HCT116 (cell line): ENCODE results near the gene R3HCC1L. TPM values are rescaled to one million over a fixed set of nuclear protein-coding genes. Genes with fewer than 3 reads are reported as not detected.

ENCODE experiments used
- ATAC-seq: fragments of 200-7000 bp; cut with Tn5 transposase; 2 replicates; pipeline ENCODE4 v1.9.1; 2020; ENCODE audit warnings: mild to moderate bottlenecking, moderate library complexity
- BruUV-seq: library from RNA; stranded (reverse); fragments of 400-500 nt; replicated peaks from 2 replicates; lab custom pipeline; 2021; lab: Mats Ljungman, UMichigan
- CTCF ChIA-PET: fragments of 300-600 bp; sonication (Branson Sonifier 250); formaldehyde crosslinking; loops from one replicate; lab custom pipeline; 2021; ENCODE audit warnings: antibody characterized with exemption; lab: Charles Lee
- POLR2A ChIA-PET: fragments of 300-600, 350-600 bp; sonication (Branson Sonifier 250); formaldehyde crosslinking; loops from one replicate; lab custom pipeline; 2021; ENCODE audit warnings: antibody characterized with exemption; lab: Charles Lee
- RAD21 ChIA-PET, 2 experiments: fragments of 300-600 bp; sonication (Branson Sonifier 250); formaldehyde crosslinking; loops; one replicate each; lab custom pipeline; 2023; ENCODE audit warnings: low total read pairs in 2 of 2; ENCODE audit not compliant: uncharacterized antibody in 2 of 2, unreplicated experiment in 2 of 2, low non-redundant PET in 1 of 2; lab: Charles Lee
- DNase-seq: peaks from one replicate; pipeline ENCODE4 v3.0.0-alpha.2; 2010; ENCODE audit warnings: low read depth, low spot score
- H2AFZ ChIP-seq: fragments of 200-600 bp; shearing (Covaris generic), sonication (generic); 2 replicates; pipeline ENCODE4 v1.6.1; 2017; ENCODE audit warnings: low read depth, mixed run types, mixed read lengths, antibody characterized with exemption, low read length; ENCODE audit not compliant: poor library complexity, severe bottlenecking
- H3K27ac ChIP-seq: 2 replicates; pipeline ENCODE4 v1.5.1; 2012; ENCODE audit warnings: low read depth, low read length
- H3K27me3 ChIP-seq: fragments of 200-600 bp; sonication (generic); 2 replicates; pipeline ENCODE4 v1.6.1; 2016; ENCODE audit warnings: mixed run types, low read length, mixed read lengths; ENCODE audit not compliant: insufficient read depth
- H3K36me3 ChIP-seq, 2 experiments: fragments of 200-500 bp in 1 of 2; fragments of 200-600 bp in 1 of 2; sonication (Bioruptor generic) in 1 of 2; sonication (generic) in 1 of 2; 2 replicates each; pipeline versions ENCODE4 v1.5.1 to v1.6.1; 2014 to 2016; ENCODE audit warnings: low read length in 2 of 2, inconsistent platforms in 1 of 2, mixed read lengths in 1 of 2, mixed run types in 1 of 2; ENCODE audit not compliant: insufficient read depth in 2 of 2, control insufficient read depth in 1 of 2
- H3K4me1 ChIP-seq, 2 experiments: fragments of 200-600 bp in 1 of 2; sonication (generic) in 1 of 2; 2 replicates each; pipeline versions ENCODE4 v1.5.1 to v1.6.1; 2012 to 2017; ENCODE audit warnings: low read length in 2 of 2, inconsistent platforms in 1 of 2, mild to moderate bottlenecking in 1 of 2, mixed read lengths in 1 of 2, mixed run types in 1 of 2, moderate library complexity in 1 of 2; ENCODE audit not compliant: insufficient read depth in 2 of 2, control insufficient read depth in 1 of 2
- H3K4me2 ChIP-seq: fragments of 200-600 bp; sonication (generic); 2 replicates; pipeline ENCODE4 v1.6.1; 2017; ENCODE audit warnings: mixed run types, low read length, mixed read lengths
- H3K4me3 ChIP-seq, 2 experiments: fragments of 200-600 bp in 1 of 2; sonication (generic) in 1 of 2; replicated peaks in 1 of 2; 2 replicates each; pipeline ENCODE4 v1.5.1; 2011 to 2016; ENCODE audit warnings: low read length in 2 of 2, control low read depth in 1 of 2, low read depth in 1 of 2, mild to moderate bottlenecking in 1 of 2, mixed read lengths in 1 of 2, mixed run types in 1 of 2
- H3K79me2 ChIP-seq: fragments of 200-600 bp; sonication (generic); 2 replicates; pipeline ENCODE4 v1.6.1; 2017; ENCODE audit warnings: mild to moderate bottlenecking, mixed run types, low read length, moderate library complexity, mixed read lengths; ENCODE audit not compliant: insufficient read depth
- H3K9ac ChIP-seq: fragments of 200-600 bp; sonication (generic); 2 replicates; pipeline ENCODE4 v1.6.1; 2016; ENCODE audit warnings: low read length, mixed read lengths
- H3K9me2 ChIP-seq: fragments of 200-600 bp; sonication (generic), shearing (Covaris generic); 2 replicates; pipeline ENCODE4 v1.6.1; 2017; ENCODE audit warnings: mixed run types, mild to moderate bottlenecking, moderate library complexity; ENCODE audit not compliant: insufficient read depth
- H3K9me3 ChIP-seq, 2 experiments: fragments of 200-500 bp in 1 of 2; fragments of 200-600 bp in 1 of 2; sonication (Bioruptor generic) in 1 of 2; sonication (generic) in 1 of 2; 2 replicates each; pipeline ENCODE4 v1.6.1; 2014 to 2017; ENCODE audit warnings: low read length in 2 of 2, mixed read lengths in 2 of 2, inconsistent platforms in 1 of 2, low read depth in 1 of 2, mild to moderate bottlenecking in 1 of 2, mixed run types in 1 of 2, moderate library complexity in 1 of 2; ENCODE audit not compliant: control insufficient read depth in 1 of 2, insufficient read depth in 1 of 2
- H4K20me1 ChIP-seq: fragments of 200-600 bp; sonication (generic), shearing (Covaris generic); 2 replicates; pipeline ENCODE4 v1.6.1; 2017; ENCODE audit warnings: mixed run types, mild to moderate bottlenecking, moderate library complexity; ENCODE audit not compliant: insufficient read depth
- EGR1 ChIP-seq: IDR thresholded peaks from 2 replicates; pipeline ENCODE4 v1.6.1; 2012; ENCODE audit warnings: low read depth
- ELF1 ChIP-seq: IDR thresholded peaks from 2 replicates; pipeline ENCODE4 v1.6.1; 2012; ENCODE audit warnings: low read depth, borderline replicate concordance
- EZH2 ChIP-seq: fragments of 200-600 bp; sonication (generic); IDR thresholded peaks from 2 replicates; pipeline ENCODE4 v1.6.1; 2017; ENCODE audit warnings: antibody characterized with exemption, mixed run types
- EZH2phosphoT487 ChIP-seq: fragments of 200-600 bp; IDR thresholded peaks from 2 replicates; pipeline ENCODE4 v1.6.1; 2018; ENCODE audit warnings: antibody characterized with exemption, borderline replicate concordance
- JUND ChIP-seq: IDR thresholded peaks from 2 replicates; pipeline ENCODE4 v1.6.1; 2012
- POLR2AphosphoS5 ChIP-seq: IDR thresholded peaks from 2 replicates; pipeline ENCODE4 v1.6.1; 2011; ENCODE audit warnings: mild to moderate bottlenecking, low read depth, low read length, moderate library complexity
- RAD21 ChIP-seq: IDR thresholded peaks from 2 replicates; pipeline ENCODE4 v1.6.1; 2012; ENCODE audit warnings: low read depth, mild to moderate bottlenecking
- SIN3A ChIP-seq: IDR thresholded peaks from 2 replicates; pipeline ENCODE4 v1.6.1; 2012; ENCODE audit warnings: low read depth
- SP1 ChIP-seq: IDR thresholded peaks from 2 replicates; pipeline ENCODE4 v1.6.1; 2012; ENCODE audit warnings: low read depth
- TCF7L2 ChIP-seq: IDR thresholded peaks from 2 replicates; pipeline ENCODE4 v1.7.0; 2011; ENCODE audit warnings: borderline replicate concordance, inconsistent platforms; ENCODE audit not compliant: insufficient read depth, insufficient read length; ENCODE audit errors: extremely low read depth
- YY1 ChIP-seq: IDR thresholded peaks from 2 replicates; pipeline ENCODE4 v1.6.1; 2011; ENCODE audit warnings: low read length, low read depth, moderate library complexity, mild to moderate bottlenecking; ENCODE audit not compliant: insufficient replicate concordance; ENCODE audit errors: extremely low read depth
- ZFX ChIP-seq: fragments of 450-650 bp; IDR thresholded peaks from 2 replicates; pipeline ENCODE4 v1.6.1; 2017
- ZNF274 ChIP-seq: fragments of 200-500 bp; sonication (Bioruptor generic); IDR thresholded peaks from 2 replicates; pipeline ENCODE4 v1.6.1; 2014; ENCODE audit warnings: mild to moderate bottlenecking, low read depth, low read length, inconsistent platforms
- intact Hi-C: fragments of 100-400 bp; cut with micrococcal nuclease; formaldehyde crosslinking; loops from 2 replicates; pipeline ENCODE4 v1.10.0; 2022
- total RNA-seq: library from RNA; stranded (reverse); gene quantifications from one replicate; pipeline ENCODE4 v1.2.1, GENCODE V29; 2021; ENCODE audit not compliant: unreplicated experiment
- TF ChIP-seq, protein P1 (sequence below): IDR thresholded peaks from 2 replicates; pipeline ENCODE4 v1.6.1; 2012; ENCODE audit warnings: low read depth
- TF ChIP-seq, protein P2 (sequence below): IDR thresholded peaks from 2 replicates; pipeline ENCODE4 v1.6.1; 2012
- TF ChIP-seq, protein P3 (sequence below): IDR thresholded peaks from 2 replicates; pipeline ENCODE4 v1.6.1; 2011; ENCODE audit warnings: mild to moderate bottlenecking, low read length, moderate library complexity; ENCODE audit not compliant: insufficient replicate concordance; ENCODE audit errors: extremely low read depth

Gene R3HCC1L
- total RNA-seq, 1 experiment from 2014 or later = 9.3 TPM

DNA sequence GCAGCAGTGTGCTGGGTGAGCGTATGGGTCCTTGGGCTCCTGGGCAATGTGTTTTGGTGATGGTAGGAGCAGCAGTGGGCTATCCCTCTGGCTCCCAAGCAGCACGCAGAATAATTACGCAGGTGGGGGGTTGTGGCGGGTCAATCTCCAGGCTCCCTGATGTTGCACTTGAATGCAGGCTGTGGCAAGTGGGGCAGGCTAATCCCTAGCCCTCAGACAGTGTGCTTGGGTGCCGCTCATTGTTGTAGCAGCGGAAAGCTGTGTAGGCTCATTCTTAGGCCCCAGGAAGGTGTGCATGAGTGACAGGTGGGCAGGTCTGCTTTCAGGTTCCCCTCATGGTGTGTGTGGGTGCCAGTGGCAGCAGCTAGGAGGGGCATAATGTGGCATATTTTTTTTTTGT is 89.4 kb downstream of the R3HCC1L start:
- Histone ChIP-seq H3K4me2 (no peak overlapping the region), H3K9me2 (no peaks in the 10 kb centered on the region), H3K4me3 (no peak overlapping the region), H3K79me2 (peaks cover 30% of the 10 kb centered on the region), H3K4me1 (no peaks in the 10 kb centered on the region), H3K36me3 (no peaks in the 10 kb centered on the region), H3K27ac (no peak overlapping the region), H3K9ac (no peak overlapping the region), H2AFZ (no peak overlapping the region), H3K27me3 (no peaks in the 10 kb centered on the region), H4K20me1 (no peaks in the 10 kb centered on the region; the same call in 1 of the 2 replicates)
- ATAC-seq = no peak
- DNase-seq = no peak
- CTCF ChIA-PET = no interaction called here
- RAD21 ChIA-PET = no interaction called here
- intact Hi-C loops = no loop called here
- POLR2A ChIA-PET = no interaction called here
- TF ChIP-seq SP1 (no peak), ZFX (no peak), YY1 (no peak), EGR1 (no peak), JUND (no peak), SIN3A (no peak), EZH2phosphoT487 (no peak), ZNF274 (no peak), ELF1 (no peak), RAD21 (no peak), TCF7L2 (no peak), EZH2 (no peak), POLR2AphosphoS5 (no peak)
- TF ChIP-seq, protein P1, sequence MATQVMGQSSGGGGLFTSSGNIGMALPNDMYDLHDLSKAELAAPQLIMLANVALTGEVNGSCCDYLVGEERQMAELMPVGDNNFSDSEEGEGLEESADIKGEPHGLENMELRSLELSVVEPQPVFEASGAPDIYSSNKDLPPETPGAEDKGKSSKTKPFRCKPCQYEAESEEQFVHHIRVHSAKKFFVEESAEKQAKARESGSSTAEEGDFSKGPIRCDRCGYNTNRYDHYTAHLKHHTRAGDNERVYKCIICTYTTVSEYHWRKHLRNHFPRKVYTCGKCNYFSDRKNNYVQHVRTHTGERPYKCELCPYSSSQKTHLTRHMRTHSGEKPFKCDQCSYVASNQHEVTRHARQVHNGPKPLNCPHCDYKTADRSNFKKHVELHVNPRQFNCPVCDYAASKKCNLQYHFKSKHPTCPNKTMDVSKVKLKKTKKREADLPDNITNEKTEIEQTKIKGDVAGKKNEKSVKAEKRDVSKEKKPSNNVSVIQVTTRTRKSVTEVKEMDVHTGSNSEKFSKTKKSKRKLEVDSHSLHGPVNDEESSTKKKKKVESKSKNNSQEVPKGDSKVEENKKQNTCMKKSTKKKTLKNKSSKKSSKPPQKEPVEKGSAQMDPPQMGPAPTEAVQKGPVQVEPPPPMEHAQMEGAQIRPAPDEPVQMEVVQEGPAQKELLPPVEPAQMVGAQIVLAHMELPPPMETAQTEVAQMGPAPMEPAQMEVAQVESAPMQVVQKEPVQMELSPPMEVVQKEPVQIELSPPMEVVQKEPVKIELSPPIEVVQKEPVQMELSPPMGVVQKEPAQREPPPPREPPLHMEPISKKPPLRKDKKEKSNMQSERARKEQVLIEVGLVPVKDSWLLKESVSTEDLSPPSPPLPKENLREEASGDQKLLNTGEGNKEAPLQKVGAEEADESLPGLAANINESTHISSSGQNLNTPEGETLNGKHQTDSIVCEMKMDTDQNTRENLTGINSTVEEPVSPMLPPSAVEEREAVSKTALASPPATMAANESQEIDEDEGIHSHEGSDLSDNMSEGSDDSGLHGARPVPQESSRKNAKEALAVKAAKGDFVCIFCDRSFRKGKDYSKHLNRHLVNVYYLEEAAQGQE = no peak
- TF ChIP-seq, protein P2, sequence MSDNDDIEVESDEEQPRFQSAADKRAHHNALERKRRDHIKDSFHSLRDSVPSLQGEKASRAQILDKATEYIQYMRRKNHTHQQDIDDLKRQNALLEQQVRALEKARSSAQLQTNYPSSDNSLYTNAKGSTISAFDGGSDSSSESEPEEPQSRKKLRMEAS = no peak
- TF ChIP-seq, protein P3, sequence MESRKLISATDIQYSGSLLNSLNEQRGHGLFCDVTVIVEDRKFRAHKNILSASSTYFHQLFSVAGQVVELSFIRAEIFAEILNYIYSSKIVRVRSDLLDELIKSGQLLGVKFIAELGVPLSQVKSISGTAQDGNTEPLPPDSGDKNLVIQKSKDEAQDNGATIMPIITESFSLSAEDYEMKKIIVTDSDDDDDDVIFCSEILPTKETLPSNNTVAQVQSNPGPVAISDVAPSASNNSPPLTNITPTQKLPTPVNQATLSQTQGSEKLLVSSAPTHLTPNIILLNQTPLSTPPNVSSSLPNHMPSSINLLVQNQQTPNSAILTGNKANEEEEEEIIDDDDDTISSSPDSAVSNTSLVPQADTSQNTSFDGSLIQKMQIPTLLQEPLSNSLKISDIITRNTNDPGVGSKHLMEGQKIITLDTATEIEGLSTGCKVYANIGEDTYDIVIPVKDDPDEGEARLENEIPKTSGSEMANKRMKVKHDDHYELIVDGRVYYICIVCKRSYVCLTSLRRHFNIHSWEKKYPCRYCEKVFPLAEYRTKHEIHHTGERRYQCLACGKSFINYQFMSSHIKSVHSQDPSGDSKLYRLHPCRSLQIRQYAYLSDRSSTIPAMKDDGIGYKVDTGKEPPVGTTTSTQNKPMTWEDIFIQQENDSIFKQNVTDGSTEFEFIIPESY = no peak
- TF ChIP-seq, all 23 proteins: peak for 0
- H3K9me3 ChIP-seq = peaks cover 6% of the 10 kb centered on the region in 2 experiments; a peak in 2 of 4 replicates
- BruUV-seq = no TSS peak
